Endothelial cell of umbilical vein (primary cell): ENCODE results near the gene MAN2B2. TPM values are rescaled to one million over a fixed set of nuclear protein-coding genes. Genes with fewer than 3 reads are reported as not detected.
"Not testable (repeated sequence)": the region's sequence is repeated elsewhere in the genome, so short reads cannot be mapped to it uniquely, and the experiment has no call there.

Source experiments
- BruUV-seq: library from RNA; stranded (reverse); fragments of 400-500 nt; replicated peaks from 2 replicates; lab custom pipeline; 2021; lab: Mats Ljungman, UMichigan
- CTCF ChIA-PET: fragments of 300-600, 350-600 bp; sonication (Branson Sonifier 250); formaldehyde crosslinking; loops from one replicate; lab custom pipeline; 2021; ENCODE audit warnings: antibody characterized with exemption, inconsistent platforms; lab: Charles Lee
- POLR2A ChIA-PET: fragments of 300-600, 350-600 bp; sonication (Branson Sonifier 250); formaldehyde crosslinking; loops from one replicate; lab custom pipeline; 2021; ENCODE audit warnings: antibody characterized with exemption, inconsistent platforms; lab: Charles Lee
- DNase-seq: peaks from one replicate; pipeline ENCODE4 v3.0.0-alpha.2; 2011; ENCODE audit warnings: low read depth, low spot score
- FAIRE-seq: peaks from 2 replicates; lab custom pipeline; 2011; peaks lifted over from hg19 to GRCh38; lab: Jason Lieb, UNC
- H2AFZ ChIP-seq: 2 replicates; pipeline ENCODE4 v1.6.0; 2012; ENCODE audit warnings: low read depth, low read length, control low read depth, inconsistent platforms
- H3K27ac ChIP-seq: 2 replicates; pipeline ENCODE4 v1.5.1; 2011; ENCODE audit warnings: low read depth, mild to moderate bottlenecking, control low read depth, low read length, moderate library complexity; ENCODE audit not compliant: insufficient read depth
- H3K27me3 ChIP-seq, 2 experiments: 2 replicates each; pipeline versions ENCODE4 v1.6.0 to v1.6.1; 2011; ENCODE audit warnings: low read length in 2 of 2, mixed read lengths in 1 of 2; ENCODE audit not compliant: control insufficient read depth in 2 of 2, insufficient read depth in 2 of 2
- H3K36me3 ChIP-seq, 2 experiments: 2 replicates in 1 of 2; 3 replicates in 1 of 2; pipeline ENCODE4 v1.5.1; 2011; ENCODE audit warnings: low read length in 2 of 2, mild to moderate bottlenecking in 1 of 2, moderate library complexity in 1 of 2; ENCODE audit not compliant: control insufficient read depth in 2 of 2, insufficient read depth in 2 of 2; ENCODE audit errors: extremely low read depth in 1 of 2
- H3K4me1 ChIP-seq: 3 replicates; pipeline ENCODE4 v1.5.1; 2011; ENCODE audit warnings: mild to moderate bottlenecking, low read length; ENCODE audit not compliant: control insufficient read depth, insufficient read depth; ENCODE audit errors: extremely low read depth
- H3K4me2 ChIP-seq: 2 replicates; pipeline ENCODE4 v1.6.1; 2011; ENCODE audit warnings: low read length, control low read depth, mixed read lengths; ENCODE audit not compliant: insufficient read depth
- H3K4me3 ChIP-seq, 3 experiments: fragments of 200-600 bp in 1 of 3; sonication (generic), shearing (Covaris generic) in 1 of 3; replicated peaks in 1 of 3; 2 replicates each; pipeline ENCODE4 v1.5.1; 2011 to 2016; ENCODE audit warnings: control low read depth in 3 of 3, low read length in 3 of 3, mild to moderate bottlenecking in 2 of 3, inconsistent platforms in 1 of 3, low read depth in 1 of 3, moderate library complexity in 1 of 3; ENCODE audit not compliant: insufficient read depth in 1 of 3
- H3K79me2 ChIP-seq: 2 replicates; pipeline ENCODE4 v1.6.0; 2012; ENCODE audit warnings: low read length, inconsistent platforms; ENCODE audit not compliant: control insufficient read depth, insufficient read depth
- H3K9ac ChIP-seq: replicated peaks from 2 replicates; pipeline ENCODE3; 2011; ENCODE audit warnings: low read length, control low read depth; ENCODE audit not compliant: insufficient read depth; ENCODE audit errors: extremely low read depth
- H3K9me1 ChIP-seq: replicated peaks from 3 replicates; pipeline ENCODE4 v1.6.0; 2011; ENCODE audit warnings: mild to moderate bottlenecking, low read length; ENCODE audit not compliant: control insufficient read depth, insufficient read depth; ENCODE audit errors: extremely low read depth
- H3K9me3 ChIP-seq: replicated peaks from 2 replicates; pipeline ENCODE4 v1.5.1; 2012; ENCODE audit warnings: low read length, inconsistent platforms; ENCODE audit not compliant: control insufficient read depth, insufficient read depth
- H4K20me1 ChIP-seq: replicated peaks from 2 replicates; pipeline ENCODE3; 2011; ENCODE audit warnings: mild to moderate bottlenecking, low read length; ENCODE audit not compliant: control insufficient read depth, insufficient read depth; ENCODE audit errors: extremely low read depth
- FOS ChIP-seq: IDR thresholded peaks from 2 replicates; pipeline ENCODE4 v1.6.1; 2011; ENCODE audit warnings: mild to moderate bottlenecking, low read length, moderate library complexity, borderline replicate concordance; ENCODE audit not compliant: insufficient read depth
- GATA2 ChIP-seq: IDR thresholded peaks from 2 replicates; pipeline ENCODE4 v1.7.0; 2011; ENCODE audit warnings: low read depth, mild to moderate bottlenecking, moderate library complexity, mixed read lengths, low read length; ENCODE audit not compliant: insufficient read length, insufficient read depth
- JUN ChIP-seq: IDR thresholded peaks from 2 replicates; pipeline ENCODE4 v1.6.1; 2011; ENCODE audit warnings: borderline replicate concordance, low read depth; ENCODE audit not compliant: insufficient read length, insufficient read depth
- MAX ChIP-seq: IDR thresholded peaks from 2 replicates; pipeline ENCODE4 v1.6.1; 2011; ENCODE audit not compliant: insufficient read depth, insufficient read length
- MYC ChIP-seq: IDR thresholded peaks from one replicate; pipeline ENCODE4 v1.6.1; 2011; ENCODE audit warnings: mild to moderate bottlenecking, low read depth, low read length
- POLR2A ChIP-seq: IDR thresholded peaks from 2 replicates; pipeline ENCODE4 v1.6.1; 2012; ENCODE audit warnings: low read depth, mild to moderate bottlenecking, control low read depth, low read length
- POLR2AphosphoS5 ChIP-seq: IDR thresholded peaks from 2 replicates; pipeline ENCODE4 v1.6.1; 2012; ENCODE audit warnings: low read depth, mild to moderate bottlenecking, control low read depth, low read length, moderate library complexity; ENCODE audit not compliant: insufficient read depth
- dilution Hi-C: fragments of 300-500 bp; cut with MboI; formaldehyde crosslinking; loops from one replicate; pipeline ENCODE4 v1.15.0; 2019; ENCODE audit warnings: low sequenced_read_pairs; ENCODE audit not compliant: extremely low pct_ligation_motif_present
- intact Hi-C: fragments of 100-400 bp; cut with micrococcal nuclease; formaldehyde crosslinking; loops from one replicate; pipeline ENCODE4 v1.10.0; 2022
- polyA plus RNA-seq, 4 experiments: library from polyadenylated mRNA; depleted of rRNA in 3 of 4; stranded (reverse) in 3 of 4; unstranded in 1 of 4; fragments of >200 nt; gene quantifications; 2 replicates each; pipeline versions ENCODE4 v1.2.1 to v1.2.3, GENCODE V29; 2011 to 2012; ENCODE audit warnings: missing spikeins in 1 of 4
- total RNA-seq: library from RNA; stranded (reverse); gene quantifications from 2 replicates; pipeline ENCODE4 v1.2.3, GENCODE V29; 2021

Gene MAN2B2
- total and polyA plus RNA-seq, 2 donors (not counting 3 experiments of a cell fraction or from before 2014, with no cell fraction given) = 15.7 to 25.1 TPM

DNA sequence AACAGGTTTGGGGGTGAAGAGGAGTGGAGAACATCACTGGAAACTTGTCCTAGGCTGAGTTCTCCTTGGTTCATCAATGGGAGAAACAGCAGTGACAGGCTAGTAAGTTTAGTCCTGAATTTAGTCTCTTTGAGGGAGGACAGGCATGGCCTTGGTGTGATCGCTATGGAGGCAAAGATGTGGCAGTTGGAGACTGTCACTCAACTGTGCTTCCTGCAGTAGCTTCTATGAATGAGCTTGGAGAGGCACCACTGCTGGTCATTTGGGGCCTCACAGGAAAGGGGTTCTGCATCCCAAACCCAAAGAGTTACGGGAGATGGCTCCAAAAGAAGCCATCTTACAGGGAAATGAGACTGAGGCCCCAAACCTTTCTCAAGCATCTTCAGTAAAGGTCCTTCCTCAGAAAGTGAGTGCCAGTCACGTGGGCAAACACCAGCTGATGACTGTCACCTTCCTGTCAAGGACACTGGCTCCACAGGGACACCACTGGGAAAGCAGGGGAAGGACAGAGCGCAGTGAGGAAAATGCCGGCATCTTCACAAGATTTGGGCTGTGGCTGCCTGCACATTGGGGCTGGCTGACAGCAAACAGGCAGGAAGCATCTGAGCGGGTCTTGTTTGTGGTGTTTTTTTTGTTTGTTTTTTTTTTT, 72.7 kb downstream of the MAN2B2 start:
- BruUV-seq = no TSS peak
- H3K36me3 ChIP-seq = peaks cover 4% of the 10 kb centered on the region in 2 experiments
- no peaks in the 10 kb centered on the region for H3K9me1 ChIP-seq
- no peak overlapping the region for H3K27ac ChIP-seq
- H4K20me1 ChIP-seq = no peaks in the 10 kb centered on the region
- H3K4me2 ChIP-seq = no peak overlapping the region
- dilution Hi-C loops = no loop called here
- H3K79me2 ChIP-seq = peaks cover 4% of the 10 kb centered on the region
- no peak overlapping the region for H2AFZ ChIP-seq
- intact Hi-C loops = no loop called here
- DNase-seq (no peak), FAIRE-seq (no peak)
- no peak overlapping the region for H3K4me3 ChIP-seq
- no peak for TF ChIP-seq MYC
- TF ChIP-seq POLR2A = no peak
- no peak for TF ChIP-seq MAX
- TF ChIP-seq FOS = no peak
- H3K4me1 ChIP-seq = no peaks in the 10 kb centered on the region
- ChIA-PET CTCF (interaction anchor here (2.1 kb wide), 1 partner anchor 11 kb away, joined by 6 read pairs; no protein-coding TSS in a partner anchor), POLR2A (no interaction called here)
- H3K27me3 ChIP-seq = peaks cover 0 to 2% of the 10 kb centered on the region in 2 experiments
- no peak overlapping the region for H3K9ac ChIP-seq
- H3K9me3 ChIP-seq = no peaks in the 10 kb centered on the region

- no peak for FAIRE-seq
- no peaks in the 10 kb centered on the region for H3K4me1 ChIP-seq
- no peak overlapping the region for H3K9ac ChIP-seq
- DNase-seq = no peak
- H3K36me3 ChIP-seq = no peaks in the 10 kb centered on the region
- H3K27me3 ChIP-seq = peaks cover 0 to 2% of the 10 kb centered on the region in 2 experiments
- no peaks in the 10 kb centered on the region for H4K20me1 ChIP-seq
- no peaks in the 10 kb centered on the region for H3K9me1 ChIP-seq
- H3K4me3 ChIP-seq = no peak overlapping the region
- ChIA-PET CTCF (no interaction called here), POLR2A (no interaction called here)
- no peaks in the 10 kb centered on the region for H3K79me2 ChIP-seq
- no TSS peak for BruUV-seq
- dilution Hi-C loops = no loop called here
- intact Hi-C loops = no loop called here
- no peak for TF ChIP-seq MYC
- no peak for TF ChIP-seq JUN
- no peak for TF ChIP-seq GATA2
- TF ChIP-seq MAX = no peak
- no peak for TF ChIP-seq POLR2AphosphoS5
- H3K4me2 ChIP-seq = no peak overlapping the region
- no peak overlapping the region for H2AFZ ChIP-seq
- H3K27ac ChIP-seq = no peak overlapping the region
- H3K9me3 ChIP-seq = no peaks in the 10 kb centered on the region
Measured at GRCh38 chr4:6649216-6649615, 74.2 kb downstream of the MAN2B2 start.

GRCh38 chr4:6654211-6654610, 79.2 kb downstream of the MAN2B2 start:
- H2AFZ ChIP-seq, FAIRE-seq, intact Hi-C loops, H3K36me3 ChIP-seq, CTCF ChIA-PET, H3K9ac ChIP-seq, H4K20me1 ChIP-seq, H3K4me1 ChIP-seq, POLR2A ChIA-PET, H3K27ac ChIP-seq, DNase-seq, H3K79me2 ChIP-seq, H3K27me3 ChIP-seq, BruUV-seq, dilution Hi-C loops, H3K9me1 ChIP-seq, H3K4me3 ChIP-seq, H3K9me3 ChIP-seq, H3K4me2 ChIP-seq: not testable (repeated sequence)
